Neutrophil (primary cell): ENCODE results near the gene LRRC52.

Experiments used
- H3K27ac ChIP-seq: fragments of 200-600 bp; sonication (generic); 2 replicates; pipeline ENCODE4 v1.5.1; 2016; ENCODE audit warnings: mild to moderate bottlenecking, moderate library complexity
- H3K27me3 ChIP-seq: fragments of 200-600 bp; sonication (generic); 2 replicates; pipeline ENCODE4 v1.6.0; 2016; ENCODE audit warnings: mild to moderate bottlenecking
- H3K36me3 ChIP-seq: fragments of 200-600 bp; sonication (generic); 2 replicates; pipeline ENCODE4 v1.5.1; 2017
- H3K4me1 ChIP-seq, 2 experiments: fragments of 200-600 bp in 1 of 2; sonication (generic) in 1 of 2; 1 replicate in 1 of 2; 2 replicates in 1 of 2; pipeline versions ENCODE4 v1.5.1 to v1.6.1; 2013 to 2016; ENCODE audit warnings: low read depth in 1 of 2, low read length in 1 of 2, mild to moderate bottlenecking in 1 of 2, moderate library complexity in 1 of 2; ENCODE audit not compliant: control insufficient read depth in 1 of 2, insufficient read depth in 1 of 2
- H3K4me3 ChIP-seq, 2 experiments: fragments of 200-600 bp in 1 of 2; sonication (generic) in 1 of 2; 1 replicate in 1 of 2; 2 replicates in 1 of 2; pipeline ENCODE4 v1.5.1; 2013 to 2016; ENCODE audit warnings: low read depth in 1 of 2, low read length in 1 of 2, mild to moderate bottlenecking in 1 of 2, moderate library complexity in 1 of 2
- H3K9me3 ChIP-seq: fragments of 200-600 bp; sonication (generic); 2 replicates; pipeline ENCODE4 v1.5.1; 2016
- CTCF ChIP-seq: fragments of 200-600 bp; sonication (generic); IDR thresholded peaks from 2 replicates; pipeline ENCODE4 v1.5.1; 2016; ENCODE audit warnings: antibody characterized with exemption

LRRC52 gene

GRCh38 chr1:165564561-165564960, 20.8 kb downstream of the LRRC52 start:
- Histone ChIP-seq H3K4me3 (no peak overlapping the region), H3K9me3 (no peaks in the 10 kb centered on the region), H3K27ac (no peak overlapping the region), H3K27me3 (peaks cover 57% of the 10 kb centered on the region), H3K36me3 (no peaks in the 10 kb centered on the region), H3K4me1 (no peaks in the 10 kb centered on the region)
- TF ChIP-seq CTCF: no peak

- Histone ChIP-seq H3K36me3 (no peaks in the 10 kb centered on the region), H3K4me3 (no peak overlapping the region), H3K4me1 (no peaks in the 10 kb centered on the region), H3K27ac (no peak overlapping the region), H3K27me3 (peaks cover 57% of the 10 kb centered on the region), H3K9me3 (no peaks in the 10 kb centered on the region)
- no peak for TF ChIP-seq CTCF
Measured at GRCh38 chr1:165565751-165566490, 22.1 kb downstream of the LRRC52 start.

GRCh38 chr1:165570078-165570477, 26.3 kb downstream of the LRRC52 start:
- Histone ChIP-seq H3K4me3 (no peak overlapping the region), H3K36me3 (no peaks in the 10 kb centered on the region), H3K4me1 (no peaks in the 10 kb centered on the region), H3K27ac (no peak overlapping the region), H3K9me3 (no peaks in the 10 kb centered on the region), H3K27me3 (peaks cover 69% of the 10 kb centered on the region)
- TF ChIP-seq CTCF: no peak

- peaks cover 85% of the 10 kb centered on the region for H3K27me3 ChIP-seq
Measured at GRCh38 chr1:165573787-165574186, 30.0 kb downstream of the LRRC52 start.

GRCh38 chr1:165574295-165574694, 30.5 kb downstream of the LRRC52 start:
- TF ChIP-seq CTCF: no peak
- Histone ChIP-seq H3K36me3 (no peaks in the 10 kb centered on the region), H3K27ac (no peak overlapping the region), H3K4me1 (no peaks in the 10 kb centered on the region), H3K9me3 (no peaks in the 10 kb centered on the region), H3K27me3 (peaks cover 87% of the 10 kb centered on the region), H3K4me3 (no peak overlapping the region)

More at GRCh38 chr1:165573787-165574186, 30.0 kb downstream of the LRRC52 start:
- no peak for TF ChIP-seq CTCF
- Histone ChIP-seq H3K36me3 (no peaks in the 10 kb centered on the region), H3K4me1 (no peaks in the 10 kb centered on the region), H3K27ac (no peak overlapping the region), H3K4me3 (no peak overlapping the region), H3K9me3 (no peaks in the 10 kb centered on the region)
